GM12892 (cell line): ENCODE measurements around the gene ALKBH3.

ENCODE experiments used
- POLR2A ChIP-seq: IDR thresholded peaks from 2 replicates; pipeline ENCODE4 v1.6.1; 2011; ENCODE audit warnings: low read depth, low read length, control low read depth
- POLR2AphosphoS5 ChIP-seq: IDR thresholded peaks from 2 replicates; pipeline ENCODE4 v1.6.1; 2011; ENCODE audit warnings: low read depth, low read length, control low read depth

- TF ChIP-seq POLR2AphosphoS5 (no peak), POLR2A (no peak)
These were observed 38.6 kb upstream of the ALKBH3 start for GRCh38 chr11:43842021-43842420.
